Measurements from ENCODE around the gene NOTUM. TPM values are rescaled to one million over a fixed set of nuclear protein-coding genes. Genes with fewer than 3 reads are reported as not detected.

Gene NOTUM
- total and polyA plus RNA-seq, 9 of the 15 experiments (the other 6 are each of a cell fraction or from before 2014, with no cell fraction given): 0.03 to 14.0 (median 4.1) TPM

GRCh38 chr17:81942167-81942553 lies 18.8 kb downstream of the NOTUM start:
- FAIRE-seq (no peak), ATAC-seq (no peak), DNase-seq (ENCODE audit: extremely low read depth in 1 of 4, low spot score in 3 of 4) (no peak)
- intact Hi-C loops (cut with micrococcal nuclease): no loop called here
- no peak overlapping the region for H3K4me2 ChIP-seq (ENCODE audit: insufficient read depth, low read length)
- H3K9me1 ChIP-seq (ENCODE audit: control insufficient read depth, insufficient read depth, low read length): no peaks in the 10 kb centered on the region
- no peak overlapping the region for H3K27ac ChIP-seq (ENCODE audit: extremely low read depth, low read depth, low read length)
- no peaks in the 10 kb centered on the region for H3K36me3 ChIP-seq (ENCODE audit: control insufficient read depth, insufficient read depth, low read length)
- no peak overlapping the region for H3K4me3 ChIP-seq
- no peaks in the 10 kb centered on the region for H4K20me1 ChIP-seq (replicated peaks; ENCODE audit: control insufficient read depth, insufficient read depth, low read length)
- TF ChIP-seq PCBP1 (IDR thresholded peaks at IDR 0.05; ENCODE audit: low read depth, low read length, poor library complexity, severe bottlenecking): peak; percentile 29
- TF ChIP-seq DPF2 (IDR thresholded peaks at IDR 0.05): no peak
- no peaks in the 10 kb centered on the region for H3K9me3 ChIP-seq (replicated peaks; ENCODE audit: control insufficient read depth, insufficient read depth, low read depth, low read length)
- H3K4me1 ChIP-seq (replicated peaks in 1 of 2; ENCODE audit: control insufficient read depth in 2 of 2, insufficient read depth in 2 of 2, low read length in 2 of 2): peaks cover 0 to 46% of the 10 kb centered on the region in 2 experiments; a peak in 3 of 5 replicates
- H3K9ac ChIP-seq (ENCODE audit: insufficient read depth in 1 of 2, low read depth in 2 of 2, low read length in 2 of 2): peak overlapping the region in 1 of 2 experiments; percentile 55; a peak in 1 of 4 replicates
- H3K79me2 ChIP-seq (ENCODE audit: control insufficient read depth, insufficient read depth, low read length): no peaks in the 10 kb centered on the region; the same call in 2 of the 3 replicates
- BruUV-seq (replicated peaks): no TSS peak
- CTCF ChIA-PET (ENCODE audit: low intra/inter-chr PET ratio): no interaction called here
- 53% methylated on average over 7 of the region's 12 CpGs for WGBS (ENCODE audit: insufficient coverage, low coverage, missing lambda C conversion rate)
- peak overlapping the region; percentile 55 for H2AFZ ChIP-seq (ENCODE audit: low read depth, low read length)
- no peaks in the 10 kb centered on the region for H3K27me3 ChIP-seq (ENCODE audit: control insufficient read depth in 2 of 2, insufficient read depth in 2 of 2, low read length in 2 of 2)
- in situ Hi-C loops (cut with MboI): no loop called here
- POLR2A ChIA-PET: interaction anchor here (0.6 to 1.3 kb wide), 3 partner anchors 13 to 93 kb away, joined by 3 to 8 read pairs (median 5); no protein-coding TSS in a partner anchor

DNA sequence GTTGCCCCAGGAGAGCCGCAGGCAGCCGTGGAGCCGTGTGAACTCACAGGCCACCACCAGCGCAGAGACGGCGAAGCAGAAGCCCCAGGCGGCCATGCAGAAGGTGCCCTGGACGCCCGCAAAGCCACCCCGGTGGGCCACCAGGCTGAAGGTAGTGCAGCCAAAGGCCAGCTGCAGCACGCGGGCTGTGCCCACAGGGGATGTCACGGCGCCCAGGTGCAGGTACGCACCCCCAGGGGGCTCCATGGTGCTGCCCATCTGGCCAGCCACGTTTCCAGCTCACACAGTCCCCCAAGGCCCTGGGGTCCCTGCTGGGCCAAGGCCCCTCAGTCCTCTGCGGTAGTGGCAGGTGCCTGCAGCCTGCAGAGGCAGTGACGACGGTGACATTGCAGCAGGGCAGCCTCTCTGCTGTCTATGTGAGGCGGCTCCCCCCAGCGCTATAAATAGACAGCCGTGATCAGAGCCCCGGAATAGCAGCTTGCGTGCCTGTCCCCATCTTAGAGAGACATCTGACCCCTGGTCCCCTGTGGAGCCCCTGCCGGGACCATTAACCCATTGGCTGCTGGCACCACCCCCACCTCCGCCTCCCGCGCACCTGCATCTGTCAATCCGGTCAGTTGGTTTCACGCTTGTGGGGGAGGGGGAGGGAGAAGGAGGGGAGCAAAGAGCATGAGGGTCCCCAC lies 19.4 kb downstream of the NOTUM start:
- no peaks in the 10 kb centered on the region for H3K27me3 ChIP-seq (ENCODE audit: control insufficient read depth in 2 of 2, insufficient read depth in 2 of 2, low read length in 2 of 2)
- ChIA-PET CTCF (ENCODE audit: low intra/inter-chr PET ratio) (no interaction called here), POLR2A (interaction anchor here (0.6 to 1.5 kb wide), 4 partner anchors 12 to 306 kb away, joined by 3 to 8 read pairs (median 5); no protein-coding TSS in a partner anchor)
- H4K20me1 ChIP-seq (replicated peaks; ENCODE audit: control insufficient read depth, insufficient read depth, low read length): no peaks in the 10 kb centered on the region
- peak overlapping the region; percentile 18; the same call in 1 of the 2 replicates for H3K4me2 ChIP-seq (ENCODE audit: insufficient read depth, low read length)
- DNase-seq (ENCODE audit: extremely low read depth in 1 of 4, low spot score in 3 of 4): no peak
- no peaks in the 10 kb centered on the region for H3K36me3 ChIP-seq (ENCODE audit: control insufficient read depth, insufficient read depth, low read length)
- H3K4me3 ChIP-seq: no peak overlapping the region
- no peaks in the 10 kb centered on the region for H3K9me3 ChIP-seq (replicated peaks; ENCODE audit: control insufficient read depth, insufficient read depth, low read depth, low read length)
- no peaks in the 10 kb centered on the region for H3K9me1 ChIP-seq (ENCODE audit: control insufficient read depth, insufficient read depth, low read length)
- H2AFZ ChIP-seq (ENCODE audit: low read depth, low read length): peak overlapping the region; percentile 55; the same call in 1 of the 2 replicates
- WGBS (ENCODE audit: insufficient coverage, low coverage, missing lambda C conversion rate): 43% methylated on average over 27 of the region's 30 CpGs
- no TSS peak for BruUV-seq (replicated peaks)
- intact Hi-C loops (cut with micrococcal nuclease) (no loop called here), in situ Hi-C loops (cut with MboI) (no loop called here)
- no peak for FAIRE-seq
- H3K79me2 ChIP-seq (ENCODE audit: control insufficient read depth, insufficient read depth, low read length): peaks cover 5% of the 10 kb centered on the region
- no peak overlapping the region for H3K27ac ChIP-seq (ENCODE audit: extremely low read depth, low read depth, low read length)
- peak overlapping the region in 1 of 2 experiments; percentile 55; a peak in 1 of 4 replicates for H3K9ac ChIP-seq (ENCODE audit: insufficient read depth in 1 of 2, low read depth in 2 of 2, low read length in 2 of 2)
- peaks cover 0 to 52% of the 10 kb centered on the region in 2 experiments; a peak in 3 of 5 replicates for H3K4me1 ChIP-seq (replicated peaks in 1 of 2; ENCODE audit: control insufficient read depth in 2 of 2, insufficient read depth in 2 of 2, low read length in 2 of 2)
- no peak for ATAC-seq
- TF ChIP-seq MEF2A (IDR thresholded peaks at IDR 0.05; ENCODE audit: control insufficient read depth, low read depth, low read length): peak; percentile 80; the same call in 1 of the 2 replicates
- 0 out of 2 replicates have a peak, but pooled peaks have one; percentile 13 for TF ChIP-seq CBFA2T3 (IDR thresholded peaks at IDR 0.05)
- TF ChIP-seq, protein P1, sequence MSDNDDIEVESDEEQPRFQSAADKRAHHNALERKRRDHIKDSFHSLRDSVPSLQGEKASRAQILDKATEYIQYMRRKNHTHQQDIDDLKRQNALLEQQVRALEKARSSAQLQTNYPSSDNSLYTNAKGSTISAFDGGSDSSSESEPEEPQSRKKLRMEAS (CRISPR knock-in tag; IDR thresholded peaks at IDR 0.05): peak; percentile 24; the same call in 1 of the 2 replicates
- TF ChIP-seq KDM1A (IDR thresholded peaks at IDR 0.05): peak in 1 of 2 experiments; percentile 73; a peak in 2 of 4 replicates
- TF ChIP-seq, protein P2, sequence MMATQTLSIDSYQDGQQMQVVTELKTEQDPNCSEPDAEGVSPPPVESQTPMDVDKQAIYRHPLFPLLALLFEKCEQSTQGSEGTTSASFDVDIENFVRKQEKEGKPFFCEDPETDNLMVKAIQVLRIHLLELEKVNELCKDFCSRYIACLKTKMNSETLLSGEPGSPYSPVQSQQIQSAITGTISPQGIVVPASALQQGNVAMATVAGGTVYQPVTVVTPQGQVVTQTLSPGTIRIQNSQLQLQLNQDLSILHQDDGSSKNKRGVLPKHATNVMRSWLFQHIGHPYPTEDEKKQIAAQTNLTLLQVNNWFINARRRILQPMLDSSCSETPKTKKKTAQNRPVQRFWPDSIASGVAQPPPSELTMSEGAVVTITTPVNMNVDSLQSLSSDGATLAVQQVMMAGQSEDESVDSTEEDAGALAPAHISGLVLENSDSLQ (IDR thresholded peaks at IDR 0.05): 0 out of 2 replicates have a peak, but pooled peaks have one; percentile 15
- 0 out of 2 replicates have a peak, but pooled peaks have one; percentile 4 for TF ChIP-seq CREM (IDR thresholded peaks at IDR 0.05; ENCODE audit: low read depth)
- TF ChIP-seq HMG20A (CRISPR knock-in tag; conservative IDR thresholded peaks at IDR 0.05): no peak
- TF ChIP-seq SP2 (IDR thresholded peaks at IDR 0.05; ENCODE audit: extremely low read depth, low read depth, low read length, poor library complexity, severe bottlenecking): no peak
- TF ChIP-seq KLF6 (CRISPR knock-in tag; IDR thresholded peaks at IDR 0.05; ENCODE audit: borderline replicate concordance): no peak
